Adrenal gland (tissue), 12 donors: ENCODE data around the gene KRTAP12-1. TPM values are rescaled to one million over a fixed set of nuclear protein-coding genes. Genes with fewer than 3 reads are reported as not detected.
A peak's percentile ranks its signal among the peaks of the same experiment; 100 is the strongest.
"Not testable (repeated sequence)": the region's sequence is repeated elsewhere in the genome, so short reads cannot be mapped to it uniquely, and the experiment has no call there.

ENCODE experiments used
- DNase-seq, 7 donors: peaks; one replicate each; pipeline ENCODE4 v3.0.0-alpha.2; 2019 to 2020
- H3K27ac ChIP-seq, 5 donors: fragments of 200-600 bp; sonication (generic) in 4 of 5; 1 replicate in 3 of 5; 2 replicates in 2 of 5; pipeline versions ENCODE4 v1.5.1 to v1.8.0; 2016 to 2020; ENCODE audit warnings: mild to moderate bottlenecking in 1 of 5
- H3K27me3 ChIP-seq: fragments of 200-600 bp; 2 replicates; pipeline ENCODE4 v1.8.0; 2021
- H3K36me3 ChIP-seq, 2 donors: fragments of 200-600 bp; replicated peaks in 1 of 2; 1 replicate in 1 of 2; 2 replicates in 1 of 2; pipeline versions ENCODE4 v1.5.1 to v1.8.0; 2018 to 2022
- H3K4me1 ChIP-seq, 2 donors: fragments of 200-600 bp; replicated peaks in 1 of 2; 1 replicate in 1 of 2; 2 replicates in 1 of 2; pipeline versions ENCODE4 v1.5.1 to v1.8.0; 2018 to 2021
- H3K4me3 ChIP-seq, 4 donors: fragments of 200-600 bp; sonication (generic) in 3 of 4; one replicate each; pipeline ENCODE4 v1.5.1; 2016 to 2018
- H3K9me3 ChIP-seq, 3 donors: fragments of 200-600 bp; sonication (generic) in 1 of 3; replicated peaks in 1 of 3; 1 replicate in 2 of 3; 2 replicates in 1 of 3; pipeline versions ENCODE4 v1.5.1 to v1.8.0; 2016 to 2021
- CTCF ChIP-seq, 6 experiments: fragments of 450-650 bp in 4 of 6; fragments of 200-600 bp in 2 of 6; sonication (generic) in 1 of 6; IDR thresholded peaks; 1 replicate in 5 of 6; 2 replicates in 1 of 6; pipeline versions ENCODE4 v1.5.1 to v1.8.0; 2016 to 2021; ENCODE audit warnings: antibody characterized with exemption in 6 of 6, mild to moderate bottlenecking in 2 of 6, moderate library complexity in 1 of 6
- POLR2A ChIP-seq, 2 donors: fragments of 450-650 bp; IDR thresholded peaks; one replicate each; pipeline ENCODE4 v1.6.1; 2017; ENCODE audit warnings: antibody characterized with exemption in 2 of 2, mild to moderate bottlenecking in 2 of 2, moderate library complexity in 1 of 2
- WGBS, 4 donors: extraction: QIAGEN DNeasy Blood & Tissue Kit in 2 of 4; methylation state at CpG; one replicate each; pipeline versions ENCODE4 v1.1.5 to v1.1.7; 2013 to 2017; 5-methylcytosine and 5-hydroxymethylcytosine counted together
- intact Hi-C, 2 donors: fragments of 100-400 bp; cut with DNase I; formaldehyde crosslinking; loops; one replicate each; pipeline versions ENCODE4 v1.14.1 to v1.15.0; 2022 to 2023
- polyA plus RNA-seq, 3 donors: library from polyadenylated mRNA; stranded (reverse); fragments of 200-250 nt in 2 of 3; fragments of 350-450 nt in 1 of 3; fragmentation: Illumina TruSeq in 1 of 3; extraction: RNeasy Lipid Tissue Mini Kit (QIAGEN cat#74804) in 1 of 3; gene quantifications; one replicate each; pipeline ENCODE4 v1.2.3, GENCODE V29; 2013 to 2014
- total RNA-seq, 9 donors: library from RNA; depleted of rRNA in 4 of 9; stranded (reverse); fragments of >200 nt in 4 of 9; fragments of 120-200 nt in 1 of 9; fragmentation: NEBNext Ultra II Directional in 1 of 9; extraction: Animal tissue kit (Norgen Biotek cat#: 25700) in 1 of 9; gene quantifications; one replicate each; pipeline versions ENCODE4 v1.1.0 to v1.2.4, GENCODE V29; 2013 to 2023
- donor health status: healthy with polysubstance abuse.
- donor health status: Bipolar disorder and iron deficiency.
- donor health status: DM: yes; HTN: yes; CAD: no.
- donor health status: DM: no; HTN: no; CAD: no.
- donor health status: DM: no; HTN: no; CAD: no.
- donor health status: DM: yes; HTN: yes; CAD: no.

Gene KRTAP12-1
- total and polyA plus RNA-seq, 12 donors, result not detected

GRCh38 chr21:44649521-44650100, 32.4 kb downstream of the KRTAP12-1 start:
- no peak overlapping the region for H3K27ac ChIP-seq
- 81 to 93% (median 86%) methylated on average over 8 to 18 of the region's 18 CpGs for WGBS, 4 donors
- H3K4me3 ChIP-seq, result no peak overlapping the region
- DNase-seq, result peak in 1 of 7 donors; percentile 6
- no peaks in the 10 kb centered on the region for H3K9me3 ChIP-seq
- no peaks in the 10 kb centered on the region for H3K36me3 ChIP-seq
- no peaks in the 10 kb centered on the region for H3K4me1 ChIP-seq
- intact Hi-C loops, result no loop called here
- no peaks in the 10 kb centered on the region for H3K27me3 ChIP-seq
- TF ChIP-seq POLR2A (IDR thresholded peaks at IDR 0.05) (no peak), CTCF (IDR thresholded peaks at IDR 0.05) (no peak)

GRCh38 chr21:44648557-44649311, 33.2 kb downstream of the KRTAP12-1 start:
- H3K9me3 ChIP-seq, result no peaks in the 10 kb centered on the region
- 75 to 87% (median 81%) methylated on average over 6 to 33 of the region's 33 CpGs for WGBS, 4 donors
- H3K4me1 ChIP-seq, result no peaks in the 10 kb centered on the region
- no peak overlapping the region for H3K27ac ChIP-seq
- no peaks in the 10 kb centered on the region for H3K27me3 ChIP-seq
- no peak for TF ChIP-seq POLR2A (IDR thresholded peaks at IDR 0.05)
- no peaks in the 10 kb centered on the region for H3K36me3 ChIP-seq
- DNase-seq, result no peak
- intact Hi-C loops, result no loop called here
- H3K4me3 ChIP-seq, result no peak overlapping the region

GRCh38 chr21:44647222-44647552, 34.8 kb downstream of the KRTAP12-1 start:
- DNase-seq, result peak in 1 of 7 donors; percentile 3
- TF ChIP-seq POLR2A (IDR thresholded peaks at IDR 0.05) (no peak), CTCF (IDR thresholded peaks at IDR 0.05) (no peak)
- Histone ChIP-seq H3K4me1 (no peaks in the 10 kb centered on the region), H3K36me3 (no peaks in the 10 kb centered on the region), H3K9me3 (no peaks in the 10 kb centered on the region), H3K27me3 (no peaks in the 10 kb centered on the region), H3K4me3 (no peak overlapping the region), H3K27ac (no peak overlapping the region)
- intact Hi-C loops, result no loop called here
- 60 to 81% (median 72%) methylated on average over 8 of the region's 8 CpGs for WGBS, 4 donors

GRCh38 chr21:44646366-44647221, 35.4 kb downstream of the KRTAP12-1 start, which contains the start of gene KRTAP10-11:
Gene KRTAP10-11, plus strand, starts transcription at chr21:44646414. Its CDS starts 45 bp downstream, at chr21:44646459.
- WGBS, 4 donors, result 72 to 77% (median 75%) methylated on average over 9 to 21 of the region's 21 CpGs
- peak in 1 of 7 donors; percentile 30 for DNase-seq
- H3K27ac ChIP-seq, H3K4me3 ChIP-seq, H3K9me3 ChIP-seq, H3K36me3 ChIP-seq, H3K4me1 ChIP-seq, H3K27me3 ChIP-seq, intact Hi-C loops: not testable (repeated sequence)

- no peaks in the 10 kb centered on the region for H3K27me3 ChIP-seq
- no peak for TF ChIP-seq CTCF (IDR thresholded peaks at IDR 0.05)
- no peak for TF ChIP-seq POLR2A (IDR thresholded peaks at IDR 0.05)
- intact Hi-C loops, result no loop called here
- H3K4me1 ChIP-seq, result no peaks in the 10 kb centered on the region
- H3K9me3 ChIP-seq, result no peaks in the 10 kb centered on the region
- no peak overlapping the region for H3K27ac ChIP-seq
- H3K4me3 ChIP-seq, result no peak overlapping the region
- 42 to 92% (median 45%) methylated on average over 2 of the region's 2 CpGs for WGBS, 4 donors
- no peaks in the 10 kb centered on the region for H3K36me3 ChIP-seq
- no peak for DNase-seq
These were observed 37.1 kb downstream of the KRTAP12-1 start for GRCh38 chr21:44644878-44645277.
